HepG2 (cell line): ENCODE results near the gene SNAPC3. TPM values are rescaled to one million over a fixed set of nuclear protein-coding genes. Genes with fewer than 3 reads are reported as not detected.

ENCODE experiments used
- HIVEP1 ChIP-seq: sonication (generic); formaldehyde crosslinking; IDR thresholded peaks from 2 replicates; pipeline ENCODE4 v1.4.0; 2020; ENCODE audit warnings: mild to moderate bottlenecking, missing genetic modification reagents
- MAFG ChIP-seq: sonication (generic); formaldehyde crosslinking; IDR thresholded peaks from 2 replicates; pipeline ENCODE4 v1.5.1; 2020; ENCODE audit warnings: mild to moderate bottlenecking, missing genetic modification reagents
- MTA1 ChIP-seq: sonication (generic); formaldehyde crosslinking; IDR thresholded peaks from 2 replicates; pipeline ENCODE4 v1.4.0; 2020; ENCODE audit warnings: missing genetic modification reagents, mild to moderate bottlenecking, borderline replicate concordance
- PRPF4 ChIP-seq: fragments of 200-400 bp; formaldehyde crosslinking; IDR thresholded peaks from 2 replicates; pipeline ENCODE4 v1.6.1; 2016; ENCODE audit warnings: low read length, low read depth; ENCODE audit not compliant: poor library complexity, severe bottlenecking
- REL ChIP-seq: sonication (generic); formaldehyde crosslinking; conservative IDR thresholded peaks from 2 replicates; pipeline ENCODE4 v1.8.0; 2022; ENCODE audit warnings: mild to moderate bottlenecking, missing genetic modification reagents, moderate library complexity
- ZEB1 ChIP-seq: IDR thresholded peaks from 2 replicates; pipeline ENCODE4 v1.6.1; 2012; ENCODE audit warnings: mild to moderate bottlenecking, low read depth, inconsistent platforms; ENCODE audit not compliant: insufficient replicate concordance
- ZNF546 ChIP-seq: sonication (generic); formaldehyde crosslinking; conservative IDR thresholded peaks from 2 replicates; pipeline ENCODE4 v1.8.1; 2023; ENCODE audit warnings: mild to moderate bottlenecking, missing genetic modification reagents
- polyA plus RNA-seq, 8 experiments: library from polyadenylated mRNA; depleted of rRNA in 3 of 8; stranded (reverse) in 7 of 8; unstranded in 1 of 8; fragments of >200 nt; fragmentation: Illumina TruSeq in 4 of 8; extraction: Trizol in 4 of 8; gene quantifications; 2 replicates each; pipeline versions ENCODE4 v1.2.1 to v1.2.3, GENCODE V29; 2011 to 2016; ENCODE audit warnings: low read depth in 4 of 8, missing spikeins in 1 of 8, mixed read lengths in 1 of 8; ENCODE audit not compliant: insufficient read depth in 1 of 8
- total RNA-seq, 5 experiments: library from RNA; depleted of rRNA; stranded (reverse); fragments of >200 nt; fragmentation: Illumina TruSeq; extraction: Trizol; gene quantifications; 2 replicates each; pipeline ENCODE4 v1.2.3, GENCODE V29; 2016; ENCODE audit warnings: low read depth in 1 of 5
- TF ChIP-seq, protein P1 (sequence below): sonication (generic); formaldehyde crosslinking; IDR thresholded peaks from 2 replicates; pipeline ENCODE4 v1.5.0; 2020; ENCODE audit warnings: mild to moderate bottlenecking, missing genetic modification reagents
- TF ChIP-seq, protein P2 (sequence below), 2 experiments: sonication (generic) in 1 of 2; formaldehyde crosslinking in 1 of 2; IDR thresholded peaks; 2 replicates each; pipeline versions ENCODE4 v1.6.1 to v1.9.0; 2014 to 2022; ENCODE audit warnings: antibody characterized with exemption in 1 of 2, borderline replicate concordance in 1 of 2, inconsistent platforms in 1 of 2, low read depth in 1 of 2, missing genetic modification reagents in 1 of 2
- TF ChIP-seq, protein P3 (sequence below): sonication (generic); formaldehyde crosslinking; IDR thresholded peaks from 2 replicates; pipeline ENCODE4 v1.4.0; 2020; ENCODE audit warnings: missing genetic modification reagents, borderline replicate concordance
- TF ChIP-seq, protein P4 (sequence below): sonication (generic); formaldehyde crosslinking; IDR thresholded peaks from 2 replicates; pipeline ENCODE4 v1.4.0; 2020; ENCODE audit warnings: missing genetic modification reagents, mild to moderate bottlenecking, borderline replicate concordance

Gene SNAPC3
- total and polyA plus RNA-seq, 2 of the 13 experiments (the other 11 are each of a cell fraction or from before 2014, with no cell fraction given): 25.6 to 26.0 TPM

DNA sequence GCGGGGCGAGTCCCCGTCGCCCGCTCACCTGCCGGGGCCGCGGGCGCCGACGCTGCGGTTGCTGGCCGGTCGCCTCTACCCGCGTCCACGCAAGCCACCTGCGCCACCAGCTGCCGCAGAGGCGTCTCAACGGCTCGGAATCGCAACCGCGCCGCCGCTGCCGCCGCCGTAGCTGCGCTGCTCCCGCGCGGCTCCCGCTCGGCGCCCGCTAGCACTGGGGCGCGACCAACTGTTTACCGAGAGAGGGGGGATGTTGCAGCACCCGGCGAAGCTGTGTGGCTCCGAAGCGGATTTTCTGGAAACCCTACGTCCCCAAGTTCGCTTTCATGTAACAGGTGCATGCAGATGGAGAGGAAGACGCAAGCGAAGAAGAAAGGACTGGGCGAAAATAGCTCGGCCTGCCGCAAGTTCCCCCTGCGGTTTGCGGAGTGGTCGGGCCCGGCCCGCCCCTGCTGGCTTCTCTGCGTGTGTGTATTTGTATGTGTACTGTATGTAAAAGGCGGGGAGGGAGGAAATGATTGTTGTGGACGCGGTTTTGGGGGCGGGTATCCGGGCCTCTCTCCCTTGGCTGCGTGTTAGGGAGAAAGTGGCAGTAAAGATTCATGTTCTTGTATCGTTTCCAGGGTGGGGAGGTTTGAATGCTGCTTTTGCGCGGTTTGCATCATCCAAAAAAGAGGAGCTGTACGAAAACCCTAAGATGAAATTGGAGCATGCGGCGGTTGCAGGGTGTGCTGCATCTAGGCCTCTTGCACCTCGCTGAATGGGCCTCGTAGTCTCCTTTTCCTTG is 88.3 kb downstream of the SNAPC3 start, which contains the start of gene PSIP1 (continued):
- TF ChIP-seq REL (CRISPR knock-in tag): no peak
- TF ChIP-seq, protein P1, sequence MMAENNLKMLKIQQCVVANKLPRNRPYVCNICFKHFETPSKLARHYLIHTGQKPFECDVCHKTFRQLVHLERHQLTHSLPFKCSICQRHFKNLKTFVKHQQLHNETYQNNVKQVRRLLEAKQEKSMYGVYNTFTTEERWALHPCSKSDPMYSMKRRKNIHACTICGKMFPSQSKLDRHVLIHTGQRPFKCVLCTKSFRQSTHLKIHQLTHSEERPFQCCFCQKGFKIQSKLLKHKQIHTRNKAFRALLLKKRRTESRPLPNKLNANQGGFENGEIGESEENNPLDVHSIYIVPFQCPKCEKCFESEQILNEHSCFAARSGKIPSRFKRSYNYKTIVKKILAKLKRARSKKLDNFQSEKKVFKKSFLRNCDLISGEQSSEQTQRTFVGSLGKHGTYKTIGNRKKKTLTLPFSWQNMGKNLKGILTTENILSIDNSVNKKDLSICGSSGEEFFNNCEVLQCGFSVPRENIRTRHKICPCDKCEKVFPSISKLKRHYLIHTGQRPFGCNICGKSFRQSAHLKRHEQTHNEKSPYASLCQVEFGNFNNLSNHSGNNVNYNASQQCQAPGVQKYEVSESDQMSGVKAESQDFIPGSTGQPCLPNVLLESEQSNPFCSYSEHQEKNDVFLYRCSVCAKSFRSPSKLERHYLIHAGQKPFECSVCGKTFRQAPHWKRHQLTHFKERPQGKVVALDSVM (CRISPR knock-in tag): 0 out of 2 replicates have a peak, but pooled peaks have one; percentile 41
- TF ChIP-seq ZEB1: no peak
- TF ChIP-seq, protein P2, sequence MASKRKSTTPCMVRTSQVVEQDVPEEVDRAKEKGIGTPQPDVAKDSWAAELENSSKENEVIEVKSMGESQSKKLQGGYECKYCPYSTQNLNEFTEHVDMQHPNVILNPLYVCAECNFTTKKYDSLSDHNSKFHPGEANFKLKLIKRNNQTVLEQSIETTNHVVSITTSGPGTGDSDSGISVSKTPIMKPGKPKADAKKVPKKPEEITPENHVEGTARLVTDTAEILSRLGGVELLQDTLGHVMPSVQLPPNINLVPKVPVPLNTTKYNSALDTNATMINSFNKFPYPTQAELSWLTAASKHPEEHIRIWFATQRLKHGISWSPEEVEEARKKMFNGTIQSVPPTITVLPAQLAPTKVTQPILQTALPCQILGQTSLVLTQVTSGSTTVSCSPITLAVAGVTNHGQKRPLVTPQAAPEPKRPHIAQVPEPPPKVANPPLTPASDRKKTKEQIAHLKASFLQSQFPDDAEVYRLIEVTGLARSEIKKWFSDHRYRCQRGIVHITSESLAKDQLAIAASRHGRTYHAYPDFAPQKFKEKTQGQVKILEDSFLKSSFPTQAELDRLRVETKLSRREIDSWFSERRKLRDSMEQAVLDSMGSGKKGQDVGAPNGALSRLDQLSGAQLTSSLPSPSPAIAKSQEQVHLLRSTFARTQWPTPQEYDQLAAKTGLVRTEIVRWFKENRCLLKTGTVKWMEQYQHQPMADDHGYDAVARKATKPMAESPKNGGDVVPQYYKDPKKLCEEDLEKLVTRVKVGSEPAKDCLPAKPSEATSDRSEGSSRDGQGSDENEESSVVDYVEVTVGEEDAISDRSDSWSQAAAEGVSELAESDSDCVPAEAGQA (IDR thresholded peaks at IDR 0.05; ENCODE audit: low read depth): 0 out of 2 replicates have a peak, but pooled peaks have one; percentile 29
- TF ChIP-seq, protein P2 (CRISPR knock-in tag; IDR thresholded peaks at IDR 0.05; ENCODE audit: borderline replicate concordance): no peak
- TF ChIP-seq, protein P3, sequence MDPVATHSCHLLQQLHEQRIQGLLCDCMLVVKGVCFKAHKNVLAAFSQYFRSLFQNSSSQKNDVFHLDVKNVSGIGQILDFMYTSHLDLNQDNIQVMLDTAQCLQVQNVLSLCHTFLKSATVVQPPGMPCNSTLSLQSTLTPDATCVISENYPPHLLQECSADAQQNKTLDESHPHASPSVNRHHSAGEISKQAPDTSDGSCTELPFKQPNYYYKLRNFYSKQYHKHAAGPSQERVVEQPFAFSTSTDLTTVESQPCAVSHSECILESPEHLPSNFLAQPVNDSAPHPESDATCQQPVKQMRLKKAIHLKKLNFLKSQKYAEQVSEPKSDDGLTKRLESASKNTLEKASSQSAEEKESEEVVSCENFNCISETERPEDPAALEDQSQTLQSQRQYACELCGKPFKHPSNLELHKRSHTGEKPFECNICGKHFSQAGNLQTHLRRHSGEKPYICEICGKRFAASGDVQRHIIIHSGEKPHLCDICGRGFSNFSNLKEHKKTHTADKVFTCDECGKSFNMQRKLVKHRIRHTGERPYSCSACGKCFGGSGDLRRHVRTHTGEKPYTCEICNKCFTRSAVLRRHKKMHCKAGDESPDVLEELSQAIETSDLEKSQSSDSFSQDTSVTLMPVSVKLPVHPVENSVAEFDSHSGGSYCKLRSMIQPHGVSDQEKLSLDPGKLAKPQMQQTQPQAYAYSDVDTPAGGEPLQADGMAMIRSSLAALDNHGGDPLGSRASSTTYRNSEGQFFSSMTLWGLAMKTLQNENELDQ (CRISPR knock-in tag): no peak
- no peak for TF ChIP-seq MAFG (CRISPR knock-in tag)
- TF ChIP-seq MTA1: no peak
- peak; percentile 69 for TF ChIP-seq PRPF4
- peak; percentile 79; the same call in 1 of the 2 replicates for TF ChIP-seq ZNF546 (CRISPR knock-in tag)
- TF ChIP-seq, protein P4, sequence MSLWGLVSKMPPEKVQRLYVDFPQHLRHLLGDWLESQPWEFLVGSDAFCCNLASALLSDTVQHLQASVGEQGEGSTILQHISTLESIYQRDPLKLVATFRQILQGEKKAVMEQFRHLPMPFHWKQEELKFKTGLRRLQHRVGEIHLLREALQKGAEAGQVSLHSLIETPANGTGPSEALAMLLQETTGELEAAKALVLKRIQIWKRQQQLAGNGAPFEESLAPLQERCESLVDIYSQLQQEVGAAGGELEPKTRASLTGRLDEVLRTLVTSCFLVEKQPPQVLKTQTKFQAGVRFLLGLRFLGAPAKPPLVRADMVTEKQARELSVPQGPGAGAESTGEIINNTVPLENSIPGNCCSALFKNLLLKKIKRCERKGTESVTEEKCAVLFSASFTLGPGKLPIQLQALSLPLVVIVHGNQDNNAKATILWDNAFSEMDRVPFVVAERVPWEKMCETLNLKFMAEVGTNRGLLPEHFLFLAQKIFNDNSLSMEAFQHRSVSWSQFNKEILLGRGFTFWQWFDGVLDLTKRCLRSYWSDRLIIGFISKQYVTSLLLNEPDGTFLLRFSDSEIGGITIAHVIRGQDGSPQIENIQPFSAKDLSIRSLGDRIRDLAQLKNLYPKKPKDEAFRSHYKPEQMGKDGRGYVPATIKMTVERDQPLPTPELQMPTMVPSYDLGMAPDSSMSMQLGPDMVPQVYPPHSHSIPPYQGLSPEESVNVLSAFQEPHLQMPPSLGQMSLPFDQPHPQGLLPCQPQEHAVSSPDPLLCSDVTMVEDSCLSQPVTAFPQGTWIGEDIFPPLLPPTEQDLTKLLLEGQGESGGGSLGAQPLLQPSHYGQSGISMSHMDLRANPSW (CRISPR knock-in tag): no peak
- no peak for TF ChIP-seq HIVEP1 (CRISPR knock-in tag)
